IMR-90 (cell line): Measurements from ENCODE around the gene SPON1. TPM values are rescaled to one million over a fixed set of nuclear protein-coding genes. Genes with fewer than 3 reads are reported as not detected.

Source experiments
- ATAC-seq: fragments of 200-7000 bp; cut with Tn5 transposase; 2 replicates; pipeline ENCODE4 v1.9.1; 2020; ENCODE audit warnings: low read depth, mild to moderate bottlenecking, moderate library complexity
- BruUV-seq: library from RNA; stranded (reverse); fragments of 400-500 nt; replicated peaks from 2 replicates; lab custom pipeline; 2021; lab: Mats Ljungman, UMichigan
- CTCF ChIA-PET: fragments of 300-600 bp; formaldehyde crosslinking; extraction: SDS; loops from one replicate; lab custom pipeline; 2021; ENCODE audit warnings: antibody characterized with exemption; lab: Yijun Ruan, JAX
- POLR2A ChIA-PET: fragments of 300-600 bp; sonication (Branson Sonifier 250); formaldehyde crosslinking; loops from one replicate; lab custom pipeline; 2022; ENCODE audit warnings: antibody characterized with exemption; ENCODE audit not compliant: unreplicated experiment; lab: Charles Lee
- DNase-seq: peaks from one replicate; pipeline ENCODE4 v3.0.0; 2013
- H2AFZ ChIP-seq: replicated peaks from 2 replicates; pipeline ENCODE3; 2013; ENCODE audit warnings: low read length, mild to moderate bottlenecking; ENCODE audit not compliant: poor library complexity
- H2AK5ac ChIP-seq: 2 replicates; pipeline ENCODE4 v1.6.1; 2013; ENCODE audit warnings: low read depth, low read length, inconsistent platforms
- H2AK9ac ChIP-seq: replicated peaks from 2 replicates; pipeline ENCODE3; 2013; ENCODE audit warnings: mild to moderate bottlenecking, low read depth, low read length, moderate library complexity; ENCODE audit not compliant: poor library complexity
- H2BK120ac ChIP-seq: 2 replicates; pipeline ENCODE4 v1.6.1; 2013; ENCODE audit warnings: low read depth, low read length, inconsistent platforms
- H2BK15ac ChIP-seq: 3 replicates; pipeline ENCODE4 v1.6.1; 2013; ENCODE audit warnings: low read depth, low read length, inconsistent platforms
- H2BK20ac ChIP-seq: 2 replicates; pipeline ENCODE4 v1.6.1; 2013; ENCODE audit warnings: low read depth, mild to moderate bottlenecking, inconsistent platforms, low read length, moderate library complexity
- H2BK5ac ChIP-seq: 2 replicates; pipeline ENCODE4 v1.6.1; 2013; ENCODE audit warnings: mild to moderate bottlenecking, low read depth, low read length, inconsistent platforms; ENCODE audit not compliant: poor library complexity, severe bottlenecking
- H3K14ac ChIP-seq: replicated peaks from 2 replicates; pipeline ENCODE4 v1.6.1; 2013; ENCODE audit warnings: low read depth, low read length, inconsistent platforms
- H3K18ac ChIP-seq: 2 replicates; pipeline ENCODE4 v1.6.1; 2013; ENCODE audit warnings: low read depth, low read length, control low read depth
- H3K23ac ChIP-seq: 2 replicates; pipeline ENCODE4 v1.6.1; 2013; ENCODE audit warnings: low read depth, low read length, inconsistent platforms
- H3K27ac ChIP-seq: 2 replicates; pipeline ENCODE4 v1.5.1; 2013; ENCODE audit warnings: mild to moderate bottlenecking, control low read depth, low read length; ENCODE audit not compliant: insufficient read depth
- H3K27me3 ChIP-seq: 2 replicates; pipeline ENCODE4 v1.6.1; 2013; ENCODE audit warnings: low read length; ENCODE audit not compliant: control insufficient read depth, insufficient read depth
- H3K36me3 ChIP-seq: 2 replicates; pipeline ENCODE4 v1.6.1; 2013; ENCODE audit warnings: low read length, mixed read lengths; ENCODE audit not compliant: control insufficient read depth, insufficient read depth
- H3K4ac ChIP-seq: 2 replicates; pipeline ENCODE4 v1.6.1; 2013; ENCODE audit warnings: low read depth, low read length, inconsistent platforms
- H3K4me1 ChIP-seq: 2 replicates; pipeline ENCODE4 v1.6.1; 2013; ENCODE audit warnings: low read length, mixed read lengths; ENCODE audit not compliant: control insufficient read depth, insufficient read depth
- H3K4me2 ChIP-seq: 2 replicates; pipeline ENCODE4 v1.6.1; 2013; ENCODE audit warnings: low read depth, mild to moderate bottlenecking, control low read depth, low read length, moderate library complexity
- H3K4me3 ChIP-seq: 2 replicates; pipeline ENCODE4 v1.5.1; 2013; ENCODE audit warnings: low read depth, mild to moderate bottlenecking, control low read depth, low read length, moderate library complexity; ENCODE audit not compliant: insufficient read depth
- H3K56ac ChIP-seq: 2 replicates; pipeline ENCODE4 v1.6.1; 2013; ENCODE audit warnings: low read length, inconsistent platforms; ENCODE audit not compliant: insufficient read depth; ENCODE audit errors: extremely low read depth
- H3K79me1 ChIP-seq, 2 experiments: 2 replicates each; pipeline ENCODE4 v1.6.1; 2013; ENCODE audit warnings: low read length in 2 of 2, inconsistent platforms in 1 of 2, low read depth in 1 of 2
- H3K9ac ChIP-seq: 2 replicates; pipeline ENCODE4 v1.6.1; 2013; ENCODE audit warnings: low read depth, low read length, control low read depth
- H3K9me1 ChIP-seq: 2 replicates; pipeline ENCODE4 v1.6.1; 2013; ENCODE audit warnings: low read length, inconsistent platforms; ENCODE audit not compliant: insufficient read depth
- H3K9me3 ChIP-seq: 2 replicates; pipeline ENCODE4 v1.6.1; 2013; ENCODE audit warnings: low read length; ENCODE audit not compliant: control insufficient read depth, insufficient read depth
- H4K20me1 ChIP-seq: 2 replicates; pipeline ENCODE4 v1.6.1; 2013; ENCODE audit warnings: low read length, inconsistent platforms; ENCODE audit not compliant: insufficient read depth
- H4K5ac ChIP-seq: 2 replicates; pipeline ENCODE4 v1.6.1; 2013; ENCODE audit warnings: mild to moderate bottlenecking, low read depth, low read length, control low read depth
- H4K8ac ChIP-seq, 2 experiments: 2 replicates each; pipeline ENCODE4 v1.6.1; 2013; ENCODE audit warnings: low read depth in 2 of 2, low read length in 2 of 2, control low read depth in 1 of 2, inconsistent platforms in 1 of 2
- H4K91ac ChIP-seq: 2 replicates; pipeline ENCODE4 v1.6.1; 2013; ENCODE audit warnings: low read depth, low read length, inconsistent platforms; ENCODE audit not compliant: insufficient read depth
- BHLHE40 ChIP-seq: fragments of 150-350 bp; IDR thresholded peaks from 2 replicates; pipeline ENCODE4 v1.6.1; 2016; ENCODE audit warnings: mild to moderate bottlenecking, low read depth, low read length
- CEBPB ChIP-seq: IDR thresholded peaks from 2 replicates; pipeline ENCODE4 v1.6.1; 2012; ENCODE audit warnings: low read depth, low read length, improper control_type of control experiment
- CHD1 ChIP-seq: IDR thresholded peaks from 2 replicates; pipeline ENCODE4 v1.6.1; 2012; ENCODE audit warnings: low read depth, low read length, improper control_type of control experiment
- CTCF ChIP-seq: conservative IDR thresholded peaks from 2 replicates; pipeline ENCODE4 v1.5.1; 2012; ENCODE audit warnings: mild to moderate bottlenecking, low read depth, low read length, improper control_type of control experiment
- ELK1 ChIP-seq: fragments of 150-350 bp; IDR thresholded peaks from 2 replicates; pipeline ENCODE4 v1.6.1; 2016; ENCODE audit warnings: low read depth, mild to moderate bottlenecking, low read length, moderate library complexity, borderline replicate concordance
- FOS ChIP-seq: fragments of 150-350 bp; IDR thresholded peaks from 2 replicates; pipeline ENCODE4 v1.6.1; 2016; ENCODE audit warnings: low read depth, low read length
- MAFK ChIP-seq: IDR thresholded peaks from 2 replicates; pipeline ENCODE4 v1.6.1; 2012; ENCODE audit warnings: low read depth, low read length, improper control_type of control experiment
- MXI1 ChIP-seq: IDR thresholded peaks from 2 replicates; pipeline ENCODE4 v1.6.1; 2012; ENCODE audit warnings: low read depth, mild to moderate bottlenecking, low read length, moderate library complexity, borderline replicate concordance
- RAD21 ChIP-seq: IDR thresholded peaks from 2 replicates; pipeline ENCODE4 v1.6.1; 2012; ENCODE audit warnings: low read length, improper control_type of control experiment
- RCOR1 ChIP-seq: IDR thresholded peaks from 2 replicates; pipeline ENCODE4 v1.6.1; 2012; ENCODE audit warnings: mild to moderate bottlenecking, low read length, improper control_type of control experiment; ENCODE audit not compliant: insufficient replicate concordance
- RFX5 ChIP-seq: IDR thresholded peaks from 2 replicates; pipeline ENCODE4 v1.8.0; 2012; ENCODE audit warnings: low read depth, mild to moderate bottlenecking, low read length, moderate library complexity
- SMC3 ChIP-seq: fragments of 150-350 bp; IDR thresholded peaks from 2 replicates; pipeline ENCODE4 v1.6.1; 2016; ENCODE audit warnings: low read depth, mild to moderate bottlenecking, antibody characterized with exemption, low read length, moderate library complexity
- USF2 ChIP-seq: fragments of 150-350 bp; IDR thresholded peaks from 2 replicates; pipeline ENCODE4 v1.6.1; 2017; ENCODE audit warnings: mild to moderate bottlenecking, antibody characterized with exemption, low read length, low read depth
- WGBS, 2 experiments: methylation state at CpG; one replicate each; pipeline versions ENCODE4 v1.1.5 to v1.1.7; 2013; ENCODE audit warnings: missing lambda C conversion rate in 2 of 2; ENCODE audit not compliant: insufficient read length in 1 of 2; ENCODE audit errors: extremely low coverage in 2 of 2; 5-methylcytosine and 5-hydroxymethylcytosine counted together
- dilution Hi-C: fragments of 300-500 bp; cut with HindIII; formaldehyde crosslinking; loops from one replicate; pipeline ENCODE4 v1.14.3; 2018; ENCODE audit warnings: low sequenced_read_pairs; ENCODE audit not compliant: unreplicated experiment
- in situ Hi-C: fragments of 300-500 bp; cut with MboI; formaldehyde crosslinking; loops from 3 replicates; pipeline ENCODE4 v1.14.3; 2019; ENCODE audit warnings: low sequenced_read_pairs, inconsistent platforms, mixed read lengths
- intact Hi-C: fragments of 100-400 bp; cut with micrococcal nuclease; formaldehyde crosslinking; loops from 2 replicates; pipeline ENCODE4 v1.10.0; 2022
- polyA plus RNA-seq, 3 experiments: library from polyadenylated mRNA; depleted of rRNA; stranded (reverse); fragments of >200 nt; gene quantifications; 2 replicates each; pipeline ENCODE4 v1.2.3, GENCODE V29; 2012; ENCODE audit warnings: low replicate concordance in 1 of 3
- total RNA-seq: library from RNA; depleted of rRNA; stranded (reverse); fragments of >200 nt; gene quantifications from 2 replicates; pipeline ENCODE4 v1.2.3, GENCODE V29; 2012

SPON1 gene
- total and polyA plus RNA-seq, 2 of the 4 experiments (the other 2 are of a cell fraction): 0.62 to 0.72 TPM

GRCh38 chr11:14306481-14306880 is 344.0 kb downstream of the SPON1 start:
- Histone ChIP-seq H2AK5ac (no peak overlapping the region; the same call in 1 of the 2 replicates), H3K14ac (no peak overlapping the region), H3K9ac (no peak overlapping the region), H3K36me3 (no peaks in the 10 kb centered on the region), H2BK5ac (no peak overlapping the region), H3K9me1 (peaks cover 4% of the 10 kb centered on the region; the same call in 1 of the 2 replicates), H4K91ac (no peak overlapping the region), H4K20me1 (peaks cover 81% of the 10 kb centered on the region), H2BK20ac (no peak overlapping the region), H3K9me3 (no peaks in the 10 kb centered on the region), H3K4me3 (no peak overlapping the region), H3K4ac (no peak overlapping the region), H3K27me3 (no peaks in the 10 kb centered on the region), H3K23ac (no peak overlapping the region), H3K4me2 (no peak overlapping the region), H2AFZ (no peak overlapping the region), H2BK120ac (no peak overlapping the region), H3K56ac (no peak overlapping the region), H4K8ac (no peak overlapping the region), H3K27ac (no peak overlapping the region), H2AK9ac (no peak overlapping the region), H4K5ac (no peak overlapping the region), H3K4me1 (peaks cover 7% of the 10 kb centered on the region), H3K18ac (no peak overlapping the region), H3K79me1 (peaks cover 42 to 90% of the 10 kb centered on the region in 2 experiments), H2BK15ac (no peak overlapping the region)
- intact Hi-C loops: no loop called here
- in situ Hi-C loops: no loop called here
- no CpG with 5 or more reads among the region's 1 CpG for WGBS, 2 experiments
- ATAC-seq: no peak
- CTCF ChIA-PET: interaction anchor here (0.9 kb wide), 1 partner anchor 149 kb away, joined by 5 read pairs; no protein-coding TSS in a partner anchor
- POLR2A ChIA-PET: no interaction called here
- no peak for DNase-seq
- no TSS peak for BruUV-seq
- TF ChIP-seq USF2: no peak
- no peak for TF ChIP-seq MXI1
- no peak for TF ChIP-seq SMC3
- no peak for TF ChIP-seq CTCF
- no peak for TF ChIP-seq ELK1
- TF ChIP-seq MAFK: no peak
- no peak for TF ChIP-seq CHD1
- no peak for TF ChIP-seq RAD21
- no peak for TF ChIP-seq RCOR1
- TF ChIP-seq FOS: no peak
- no peak for TF ChIP-seq RFX5
- TF ChIP-seq CEBPB: no peak
- TF ChIP-seq BHLHE40: no peak
- dilution Hi-C loops: loop anchor here (25.0 kb wide), 1 partner anchor 156 kb away; no protein-coding TSS in a partner anchor
